OCI-LY7 (cell line): ENCODE data around the gene IPO4. TPM values are rescaled to one million over a fixed set of nuclear protein-coding genes. Genes with fewer than 3 reads are reported as not detected.
A peak's percentile ranks its signal among the peaks of the same experiment; 100 is the strongest.

Experiments
- BruUV-seq: library from RNA; stranded (reverse); fragments of 400-500 nt; replicated peaks from 2 replicates; lab custom pipeline; 2021; lab: Mats Ljungman, UMichigan
- CTCF ChIA-PET: fragments of 300-600 bp; sonication (Branson Sonifier 250); formaldehyde crosslinking; loops from one replicate; lab custom pipeline; 2022; ENCODE audit warnings: antibody characterized with exemption; ENCODE audit not compliant: unreplicated experiment; lab: Charles Lee
- POLR2A ChIA-PET: fragments of 300-600 bp; sonication (Branson Sonifier 250); formaldehyde crosslinking; loops from one replicate; lab custom pipeline; 2022; ENCODE audit warnings: antibody characterized with exemption; lab: Charles Lee
- DNase-seq: peaks from one replicate; pipeline ENCODE4 v3.0.0-alpha.2; 2015; ENCODE audit warnings: low spot score
- H2AFZ ChIP-seq: fragments of 200-600 bp; sonication (generic), shearing (Covaris generic); 2 replicates; pipeline ENCODE4 v1.6.1; 2014; ENCODE audit warnings: mild to moderate bottlenecking, antibody characterized with exemption, low read length, moderate library complexity
- H3K27ac ChIP-seq: fragments of 200-600 bp; sonication (generic); 2 replicates; pipeline ENCODE4 v1.5.1; 2014; ENCODE audit warnings: mixed run types, low read depth, mild to moderate bottlenecking, moderate library complexity, low read length, inconsistent platforms; ENCODE audit not compliant: poor library complexity, severe bottlenecking
- H3K36me3 ChIP-seq: fragments of 200-600 bp; sonication (generic); 2 replicates; pipeline ENCODE4 v1.6.1; 2014; ENCODE audit warnings: mild to moderate bottlenecking, antibody characterized with exemption, low read length, moderate library complexity, mixed read lengths; ENCODE audit not compliant: insufficient read depth
- H3K4me1 ChIP-seq: fragments of 200-600 bp; sonication (generic); 2 replicates; pipeline ENCODE4 v1.5.1; 2014; ENCODE audit warnings: mild to moderate bottlenecking, low read length; ENCODE audit not compliant: insufficient read depth, poor library complexity, severe bottlenecking
- H3K4me2 ChIP-seq: fragments of 200-600 bp; sonication (generic); 2 replicates; pipeline ENCODE4 v1.6.1; 2014; ENCODE audit warnings: mild to moderate bottlenecking, low read length
- H3K4me3 ChIP-seq: fragments of 200-600 bp; sonication (generic); 2 replicates; pipeline ENCODE4 v1.5.1; 2014; ENCODE audit warnings: mild to moderate bottlenecking, low read depth, low read length; ENCODE audit not compliant: poor library complexity, severe bottlenecking
- H3K79me2 ChIP-seq: fragments of 200-600 bp; sonication (generic); 2 replicates; pipeline ENCODE4 v1.6.1; 2016; ENCODE audit warnings: low read depth, mild to moderate bottlenecking, low read length, moderate library complexity, mixed read lengths; ENCODE audit not compliant: insufficient read depth
- H3K9me2 ChIP-seq: fragments of 200-600 bp; sonication (generic); 2 replicates; pipeline ENCODE4 v1.6.1; 2016; ENCODE audit warnings: mild to moderate bottlenecking, low read length, mixed read lengths; ENCODE audit not compliant: insufficient read depth
- H3K9me3 ChIP-seq: fragments of 200-600 bp; sonication (generic); 2 replicates; pipeline ENCODE4 v1.6.1; 2014; ENCODE audit warnings: mild to moderate bottlenecking, mixed run types, low read length, mixed read lengths
- H4K20me1 ChIP-seq: fragments of 200-600 bp; sonication (generic); 2 replicates; pipeline ENCODE4 v1.6.1; 2014; ENCODE audit warnings: mild to moderate bottlenecking, antibody characterized with exemption, low read length, moderate library complexity, mixed read lengths; ENCODE audit not compliant: insufficient read depth
- EZH2phosphoT487 ChIP-seq: fragments of 200-600 bp; sonication (generic); IDR thresholded peaks from 2 replicates; pipeline ENCODE4 v1.6.1; 2018; ENCODE audit warnings: low read depth, borderline replicate concordance, mild to moderate bottlenecking, mixed run types, antibody characterized with exemption, low read length, moderate library complexity, mixed read lengths
- intact Hi-C: fragments of 100-400 bp; cut with micrococcal nuclease; formaldehyde crosslinking; loops from one replicate; pipeline ENCODE4 v1.10.0; 2022; ENCODE audit not compliant: unreplicated experiment
- total RNA-seq, 2 experiments: library from RNA; depleted of rRNA in 1 of 2; stranded (reverse); fragments of >200 nt in 1 of 2; shearing (Covaris generic) in 1 of 2; gene quantifications; 2 replicates each; pipeline ENCODE4 v1.2.3, GENCODE V29; 2014 to 2022
- TF ChIP-seq, protein P1 (sequence below): fragments of 200-600 bp; sonication (generic); conservative IDR thresholded peaks from 2 replicates; pipeline ENCODE4 v1.5.1; 2014; ENCODE audit warnings: mild to moderate bottlenecking, antibody characterized with exemption, low read length, moderate library complexity, mixed read lengths

The IPO4 gene
- total RNA-seq, 2 experiments from 2014 or later = 53.1 to 59.2 TPM

- no peak for DNase-seq
- Histone ChIP-seq H3K27ac (no peak overlapping the region), H2AFZ (no peak overlapping the region), H3K9me3 (no peaks in the 10 kb centered on the region), H3K79me2 (peaks cover 36% of the 10 kb centered on the region), H3K4me2 (peak overlapping the region; percentile 52), H3K9me2 (no peaks in the 10 kb centered on the region), H4K20me1 (no peaks in the 10 kb centered on the region), H3K4me3 (peak overlapping the region; percentile 76), H3K4me1 (peaks cover 28% of the 10 kb centered on the region), H3K36me3 (peaks cover 14% of the 10 kb centered on the region; the same call in 1 of the 2 replicates)
- CTCF ChIA-PET = no interaction called here
- no peak for TF ChIP-seq EZH2phosphoT487
- POLR2A ChIA-PET = interaction anchor here (0.9 to 1.5 kb wide), 4 partner anchors 9 to 55 kb away, joined by 3 to 5 read pairs (median 4); partner anchors contain the start of genes RABGGTA and TINF2
- intact Hi-C loops = loop anchor here (1.0 kb wide), 1 partner anchor 55 kb away; the partner anchor contains the start of gene RABGGTA
- BruUV-seq = no TSS peak
These were observed 27.7 kb upstream of the IPO4 start for GRCh38 chr14:24216345-24216699.

DNA sequence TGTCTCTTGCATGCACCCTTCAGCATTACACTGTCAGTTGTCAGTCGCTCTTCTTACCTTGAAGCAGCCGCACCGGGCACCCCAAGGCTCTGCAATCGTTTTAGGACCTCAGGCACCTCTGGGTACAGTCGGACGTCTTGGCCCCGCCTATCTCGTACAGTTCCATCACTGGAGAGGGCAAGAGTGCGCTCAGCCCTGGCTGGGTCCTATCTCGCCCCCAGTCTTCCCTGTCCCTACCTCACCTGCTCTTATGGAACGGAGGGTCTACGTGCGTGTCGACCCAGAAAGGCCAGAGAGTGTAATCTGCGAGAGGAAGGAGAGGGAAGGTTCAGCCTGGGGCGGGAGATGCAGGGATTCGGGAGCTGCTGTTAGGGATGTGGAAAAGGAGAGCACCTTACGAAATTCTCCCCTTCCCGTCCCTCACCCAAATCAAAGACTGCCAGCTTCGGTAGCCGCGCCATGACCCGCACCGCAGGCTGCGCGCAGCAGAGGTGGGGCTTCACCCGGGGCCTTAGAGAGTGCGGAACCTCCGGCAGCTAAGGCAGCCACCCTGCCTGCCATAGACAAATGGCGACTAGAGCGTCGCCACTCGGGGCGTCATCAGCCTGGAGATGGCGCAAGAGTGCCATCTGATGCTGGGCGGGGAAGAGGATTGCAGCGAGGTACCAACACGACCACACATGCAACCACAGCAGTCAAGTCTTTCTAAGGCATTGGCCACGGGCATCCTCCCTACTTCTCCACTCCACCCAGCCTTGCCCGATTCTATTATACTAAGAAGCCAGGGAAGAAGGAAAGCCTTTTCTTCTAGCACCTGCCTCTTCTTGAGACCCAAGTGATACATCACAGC is 27.1 kb upstream of the IPO4 start, which contains the start of gene MDP1:
Gene MDP1, minus strand, starts transcription at position 572 of the 850 bp plus-strand sequence. Its CDS starts 111 bp downstream, at position 461.
- peaks cover 31% of the 10 kb centered on the region for H3K79me2 ChIP-seq
- H3K27ac ChIP-seq = peak within 1 kb of the TSS; percentile 70
- no peaks in the 10 kb centered on the region for H3K9me2 ChIP-seq
- peak within 1 kb of the TSS; percentile 76 for H3K4me3 ChIP-seq
- peak; percentile 93 for DNase-seq
- H2AFZ ChIP-seq = peak within 1 kb of the TSS; percentile 65
- peaks cover 18% of the 10 kb centered on the region for H3K36me3 ChIP-seq
- ChIA-PET CTCF (no interaction called here), POLR2A (interaction anchor here (0.7 to 1.5 kb wide), 6 partner anchors 9 to 126 kb away, joined by 3 to 6 read pairs (median 4); partner anchors contain the start of genes DHRS1, NOP9, RABGGTA and TINF2)
- TF ChIP-seq, protein P1, sequence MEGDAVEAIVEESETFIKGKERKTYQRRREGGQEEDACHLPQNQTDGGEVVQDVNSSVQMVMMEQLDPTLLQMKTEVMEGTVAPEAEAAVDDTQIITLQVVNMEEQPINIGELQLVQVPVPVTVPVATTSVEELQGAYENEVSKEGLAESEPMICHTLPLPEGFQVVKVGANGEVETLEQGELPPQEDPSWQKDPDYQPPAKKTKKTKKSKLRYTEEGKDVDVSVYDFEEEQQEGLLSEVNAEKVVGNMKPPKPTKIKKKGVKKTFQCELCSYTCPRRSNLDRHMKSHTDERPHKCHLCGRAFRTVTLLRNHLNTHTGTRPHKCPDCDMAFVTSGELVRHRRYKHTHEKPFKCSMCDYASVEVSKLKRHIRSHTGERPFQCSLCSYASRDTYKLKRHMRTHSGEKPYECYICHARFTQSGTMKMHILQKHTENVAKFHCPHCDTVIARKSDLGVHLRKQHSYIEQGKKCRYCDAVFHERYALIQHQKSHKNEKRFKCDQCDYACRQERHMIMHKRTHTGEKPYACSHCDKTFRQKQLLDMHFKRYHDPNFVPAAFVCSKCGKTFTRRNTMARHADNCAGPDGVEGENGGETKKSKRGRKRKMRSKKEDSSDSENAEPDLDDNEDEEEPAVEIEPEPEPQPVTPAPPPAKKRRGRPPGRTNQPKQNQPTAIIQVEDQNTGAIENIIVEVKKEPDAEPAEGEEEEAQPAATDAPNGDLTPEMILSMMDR = peak; percentile 85
- no peak for TF ChIP-seq EZH2phosphoT487
- H3K4me1 ChIP-seq = peaks cover 28% of the 10 kb centered on the region
- no peaks in the 10 kb centered on the region for H4K20me1 ChIP-seq
- no peaks in the 10 kb centered on the region for H3K9me3 ChIP-seq
- intact Hi-C loops = loop anchor here (1.0 kb wide), 1 partner anchor 56 kb away; the partner anchor contains the start of gene RABGGTA
- H3K4me2 ChIP-seq = peak within 1 kb of the TSS; percentile 82
- no TSS peak for BruUV-seq
